GM20000 (cell line): ENCODE measurements around the gene FSHB.

Experiments used
- DNase-seq: peaks from one replicate; pipeline ENCODE4 v3.0.0; 2012; ENCODE audit warnings: low spot score
- TF ChIP-seq, protein P1 (sequence below): IDR thresholded peaks from 2 replicates; pipeline ENCODE4 v1.5.1; 2012; ENCODE audit warnings: mild to moderate bottlenecking, control low read depth; ENCODE audit errors: extremely low read depth, missing control alignments

Gene FSHB

DNA sequence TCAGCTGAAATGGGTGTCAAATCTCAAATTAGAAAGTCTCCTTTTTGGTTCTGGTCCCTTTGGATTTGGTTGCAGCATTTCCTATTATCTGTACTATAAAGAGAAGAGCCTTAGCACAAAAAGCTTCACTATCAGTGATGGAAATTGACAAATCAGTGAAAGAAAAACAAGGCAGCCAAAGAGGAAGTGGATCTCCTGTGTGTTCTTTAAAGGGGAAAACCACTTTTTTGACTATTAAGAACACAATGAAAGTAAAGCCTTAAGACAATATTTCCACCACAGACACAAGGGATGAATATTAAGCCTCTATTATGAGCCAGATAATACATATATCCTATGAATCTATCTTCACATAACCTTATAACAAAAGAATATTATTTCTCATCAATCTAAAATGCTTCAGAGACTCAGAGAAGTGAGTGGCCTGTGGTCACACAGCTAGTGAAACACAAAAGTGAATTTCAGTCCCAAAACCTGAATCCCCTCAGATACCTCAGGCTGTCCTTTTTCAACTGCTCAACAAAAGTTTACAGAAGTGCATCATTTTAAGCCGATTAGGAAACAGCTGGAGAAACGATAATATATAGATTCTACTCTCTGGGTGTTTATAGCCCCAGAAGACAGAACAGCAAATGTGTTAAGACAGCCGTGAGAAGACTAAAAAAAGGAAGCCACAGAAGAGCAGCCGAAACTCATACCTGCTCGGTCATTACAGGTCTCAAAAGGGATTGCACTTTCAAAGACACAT lies 24.4 kb upstream of the FSHB start:
- peak; percentile 29 for DNase-seq
- TF ChIP-seq, protein P1, sequence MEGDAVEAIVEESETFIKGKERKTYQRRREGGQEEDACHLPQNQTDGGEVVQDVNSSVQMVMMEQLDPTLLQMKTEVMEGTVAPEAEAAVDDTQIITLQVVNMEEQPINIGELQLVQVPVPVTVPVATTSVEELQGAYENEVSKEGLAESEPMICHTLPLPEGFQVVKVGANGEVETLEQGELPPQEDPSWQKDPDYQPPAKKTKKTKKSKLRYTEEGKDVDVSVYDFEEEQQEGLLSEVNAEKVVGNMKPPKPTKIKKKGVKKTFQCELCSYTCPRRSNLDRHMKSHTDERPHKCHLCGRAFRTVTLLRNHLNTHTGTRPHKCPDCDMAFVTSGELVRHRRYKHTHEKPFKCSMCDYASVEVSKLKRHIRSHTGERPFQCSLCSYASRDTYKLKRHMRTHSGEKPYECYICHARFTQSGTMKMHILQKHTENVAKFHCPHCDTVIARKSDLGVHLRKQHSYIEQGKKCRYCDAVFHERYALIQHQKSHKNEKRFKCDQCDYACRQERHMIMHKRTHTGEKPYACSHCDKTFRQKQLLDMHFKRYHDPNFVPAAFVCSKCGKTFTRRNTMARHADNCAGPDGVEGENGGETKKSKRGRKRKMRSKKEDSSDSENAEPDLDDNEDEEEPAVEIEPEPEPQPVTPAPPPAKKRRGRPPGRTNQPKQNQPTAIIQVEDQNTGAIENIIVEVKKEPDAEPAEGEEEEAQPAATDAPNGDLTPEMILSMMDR = no peak

DNA sequence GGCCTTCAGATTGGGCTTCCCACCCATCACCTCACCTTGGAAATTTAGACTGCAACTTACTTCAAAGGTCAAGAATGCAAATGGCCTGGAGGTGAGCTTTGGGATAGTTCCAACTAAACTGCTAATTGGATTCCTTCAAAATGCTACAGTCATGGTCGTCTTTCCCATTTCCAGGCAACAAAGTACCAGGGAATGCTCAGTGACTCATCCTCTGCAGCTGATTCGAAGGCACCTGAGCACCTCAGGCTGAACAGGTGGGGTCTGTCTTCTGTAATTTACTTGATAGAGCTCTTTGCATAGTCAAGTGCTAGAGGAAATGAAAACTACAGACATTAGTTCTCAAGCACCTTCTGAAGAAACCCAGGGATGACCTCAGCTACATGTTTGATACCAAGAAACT lies 20.5 kb upstream of the FSHB start:
- DNase-seq = no peak
- TF ChIP-seq, protein P1 = no peak

DNA sequence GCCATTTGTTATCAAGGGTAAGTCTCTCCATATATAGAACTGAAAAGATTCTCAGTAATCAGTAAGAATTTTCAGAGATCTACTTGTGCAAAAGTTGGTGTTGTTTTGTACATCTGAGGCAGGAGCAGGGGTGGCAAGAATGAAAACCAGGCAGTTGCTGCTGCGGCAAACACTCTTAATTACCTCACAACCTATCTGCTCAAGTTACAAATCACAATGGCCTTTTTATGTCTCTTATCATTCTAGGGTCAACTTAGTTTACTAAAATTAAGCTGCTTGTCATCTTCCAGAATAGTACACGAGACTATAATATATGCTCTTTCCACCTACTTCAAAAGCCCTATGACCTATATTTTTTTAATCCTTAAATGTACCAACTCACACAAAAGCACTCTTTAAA lies 14.3 kb upstream of the FSHB start:
- no peak for DNase-seq
- TF ChIP-seq, protein P1 = no peak

DNA sequence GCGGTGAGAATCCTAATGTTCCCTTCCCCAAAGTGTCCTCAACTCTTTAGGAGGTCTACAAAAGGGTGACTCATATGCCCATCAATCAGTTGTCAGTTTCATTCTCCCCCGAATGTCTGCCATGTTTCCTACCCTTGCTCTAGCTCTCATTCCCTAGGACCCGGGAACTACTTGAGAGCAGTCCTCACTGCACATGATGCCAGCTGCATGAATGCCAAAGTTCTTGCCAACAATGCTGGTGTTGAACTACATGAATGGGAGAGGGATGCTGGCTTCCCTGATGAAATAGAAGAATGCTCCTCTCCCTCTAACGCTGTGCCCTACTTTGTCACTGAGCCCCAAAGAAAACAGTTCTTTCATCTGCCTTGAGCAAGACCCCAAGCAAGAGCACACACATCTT lies 12.5 kb upstream of the FSHB start:
- TF ChIP-seq, protein P1 = no peak
- no peak for DNase-seq

DNA sequence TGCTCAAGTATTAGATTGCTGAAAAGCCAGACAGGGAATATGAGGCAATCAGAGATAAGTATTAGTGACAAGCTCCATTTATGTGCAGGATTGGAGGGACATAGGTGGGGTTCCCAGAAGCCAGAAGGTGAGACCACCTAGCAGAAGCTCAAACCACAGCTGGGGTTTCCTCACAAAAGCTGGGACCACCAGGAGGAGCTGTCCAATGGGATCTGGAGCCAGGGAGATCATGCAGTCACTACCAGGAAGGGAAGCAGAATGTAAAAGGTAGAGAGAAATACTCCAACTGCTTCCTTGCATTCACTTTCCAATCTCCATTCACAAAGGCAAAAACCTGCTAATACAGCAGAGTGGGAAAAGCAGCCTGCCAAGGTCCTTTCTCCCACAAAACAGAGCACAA lies 5.2 kb upstream of the FSHB start:
- DNase-seq = no peak
- TF ChIP-seq, protein P1 = no peak

DNA sequence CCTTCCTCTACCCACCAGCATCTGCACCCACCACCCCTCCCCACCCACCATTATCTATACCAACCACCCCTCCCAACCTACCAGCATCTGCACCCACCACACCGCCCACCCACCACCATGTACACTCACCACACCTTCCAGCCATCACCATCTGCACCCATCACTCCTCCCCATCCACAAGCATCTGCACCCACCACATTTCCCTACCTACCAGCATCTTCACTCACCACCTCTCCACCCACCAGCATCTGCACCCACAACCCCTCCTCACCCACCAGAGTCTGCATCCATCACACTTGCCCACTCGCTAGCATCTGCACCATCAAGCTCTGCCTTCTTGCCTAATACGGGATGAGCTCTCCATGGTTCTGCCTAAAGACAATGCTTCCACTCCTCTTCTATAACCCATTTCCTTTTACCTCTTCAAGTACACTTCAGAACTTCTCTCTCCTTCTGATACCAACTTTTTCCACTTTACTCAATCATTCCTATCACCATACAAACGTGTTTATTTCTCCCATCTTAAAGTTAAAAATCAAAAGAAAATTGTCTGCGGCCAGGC lies 2.4 kb upstream of the FSHB start:
- DNase-seq = no peak
- TF ChIP-seq, protein P1 = no peak

DNA sequence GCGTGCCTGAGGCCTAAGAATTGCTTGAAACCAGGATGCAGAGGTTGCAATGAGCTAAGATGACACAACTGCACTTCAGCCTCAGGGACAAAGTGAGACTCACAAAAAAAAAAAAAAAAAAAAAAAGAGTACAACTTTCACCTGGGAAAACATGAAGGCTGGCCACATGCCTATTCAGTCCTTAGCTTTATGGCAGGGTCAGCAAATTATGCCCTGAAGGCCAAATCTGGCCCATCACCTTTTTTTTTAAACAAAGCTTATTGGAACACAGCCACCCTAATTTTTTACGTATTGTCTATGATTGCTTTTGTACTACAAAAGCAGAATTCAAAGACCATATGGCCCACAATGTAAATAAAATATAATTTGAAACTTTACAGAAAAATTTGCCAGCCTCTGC lies 8.2 kb downstream of the FSHB start:
- DNase-seq = no peak
- TF ChIP-seq, protein P1 = no peak
